Astrocyte of the spinal cord (primary cell): ENCODE results near the gene TMEM240.

Source experiments
- DNase-seq: peaks from one replicate; pipeline ENCODE4 v3.0.0; 2011; ENCODE audit warnings: low read depth, low spot score
- H3K4me3 ChIP-seq: 2 replicates; pipeline ENCODE4 v1.5.1; 2011; ENCODE audit warnings: low read depth, mild to moderate bottlenecking, low read length, moderate library complexity
- in situ Hi-C: cut with HindIII; loops from 2 replicates; pipeline ENCODE4 v1.10.0; 2017; ENCODE audit warnings: low sequenced_read_pairs
- TF ChIP-seq, protein P1 (sequence below): IDR thresholded peaks from 2 replicates; pipeline ENCODE4 v1.5.1; 2012; ENCODE audit warnings: low read depth, mild to moderate bottlenecking, low read length, inconsistent platforms

The TMEM240 gene

DNA sequence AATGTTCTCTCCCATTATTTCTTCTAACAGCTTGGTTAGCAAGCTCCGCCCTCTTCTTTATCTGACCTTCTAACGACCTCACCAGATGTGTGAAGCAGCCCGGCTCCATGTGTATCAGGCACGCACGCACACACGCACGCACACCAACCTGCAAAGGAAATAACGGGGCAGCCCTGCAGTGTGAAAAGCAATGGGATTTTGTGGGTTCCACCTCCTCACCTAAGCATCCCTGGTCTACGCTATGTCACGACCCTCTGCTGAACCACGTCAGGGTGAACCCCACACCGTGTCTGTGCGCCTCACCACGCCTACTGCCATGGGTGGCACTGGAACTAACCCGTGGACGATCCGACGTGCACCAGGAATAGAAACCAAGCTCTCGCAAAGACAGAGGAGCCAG is 23.8 kb upstream of the TMEM240 start:
- no peak overlapping the region for H3K4me3 ChIP-seq
- TF ChIP-seq, protein P1, sequence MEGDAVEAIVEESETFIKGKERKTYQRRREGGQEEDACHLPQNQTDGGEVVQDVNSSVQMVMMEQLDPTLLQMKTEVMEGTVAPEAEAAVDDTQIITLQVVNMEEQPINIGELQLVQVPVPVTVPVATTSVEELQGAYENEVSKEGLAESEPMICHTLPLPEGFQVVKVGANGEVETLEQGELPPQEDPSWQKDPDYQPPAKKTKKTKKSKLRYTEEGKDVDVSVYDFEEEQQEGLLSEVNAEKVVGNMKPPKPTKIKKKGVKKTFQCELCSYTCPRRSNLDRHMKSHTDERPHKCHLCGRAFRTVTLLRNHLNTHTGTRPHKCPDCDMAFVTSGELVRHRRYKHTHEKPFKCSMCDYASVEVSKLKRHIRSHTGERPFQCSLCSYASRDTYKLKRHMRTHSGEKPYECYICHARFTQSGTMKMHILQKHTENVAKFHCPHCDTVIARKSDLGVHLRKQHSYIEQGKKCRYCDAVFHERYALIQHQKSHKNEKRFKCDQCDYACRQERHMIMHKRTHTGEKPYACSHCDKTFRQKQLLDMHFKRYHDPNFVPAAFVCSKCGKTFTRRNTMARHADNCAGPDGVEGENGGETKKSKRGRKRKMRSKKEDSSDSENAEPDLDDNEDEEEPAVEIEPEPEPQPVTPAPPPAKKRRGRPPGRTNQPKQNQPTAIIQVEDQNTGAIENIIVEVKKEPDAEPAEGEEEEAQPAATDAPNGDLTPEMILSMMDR, result no peak
- DNase-seq, result no peak
- in situ Hi-C loops, result no loop called here

DNA sequence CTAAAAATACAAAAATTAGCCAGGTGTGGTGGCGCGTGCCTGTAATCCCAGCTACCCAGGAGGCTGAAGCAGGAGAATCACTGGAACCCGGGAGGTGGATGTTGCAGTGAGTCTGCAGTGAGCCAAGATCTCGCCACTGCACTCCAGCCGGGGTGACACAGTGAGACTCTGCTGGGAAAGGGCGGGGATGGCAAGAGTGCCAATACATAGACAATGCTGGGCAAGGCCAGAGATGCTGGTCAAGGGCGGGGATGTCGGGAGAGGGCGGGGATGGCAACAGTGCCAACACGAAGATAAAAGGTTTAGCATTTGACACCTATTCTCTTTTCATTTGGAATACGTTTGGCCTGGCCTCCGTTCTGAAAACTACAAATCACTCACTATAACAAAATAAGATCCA is 23.3 kb upstream of the TMEM240 start:
- TF ChIP-seq, protein P1, result no peak
- in situ Hi-C loops, result no loop called here
- no peak overlapping the region for H3K4me3 ChIP-seq
- no peak for DNase-seq

DNA sequence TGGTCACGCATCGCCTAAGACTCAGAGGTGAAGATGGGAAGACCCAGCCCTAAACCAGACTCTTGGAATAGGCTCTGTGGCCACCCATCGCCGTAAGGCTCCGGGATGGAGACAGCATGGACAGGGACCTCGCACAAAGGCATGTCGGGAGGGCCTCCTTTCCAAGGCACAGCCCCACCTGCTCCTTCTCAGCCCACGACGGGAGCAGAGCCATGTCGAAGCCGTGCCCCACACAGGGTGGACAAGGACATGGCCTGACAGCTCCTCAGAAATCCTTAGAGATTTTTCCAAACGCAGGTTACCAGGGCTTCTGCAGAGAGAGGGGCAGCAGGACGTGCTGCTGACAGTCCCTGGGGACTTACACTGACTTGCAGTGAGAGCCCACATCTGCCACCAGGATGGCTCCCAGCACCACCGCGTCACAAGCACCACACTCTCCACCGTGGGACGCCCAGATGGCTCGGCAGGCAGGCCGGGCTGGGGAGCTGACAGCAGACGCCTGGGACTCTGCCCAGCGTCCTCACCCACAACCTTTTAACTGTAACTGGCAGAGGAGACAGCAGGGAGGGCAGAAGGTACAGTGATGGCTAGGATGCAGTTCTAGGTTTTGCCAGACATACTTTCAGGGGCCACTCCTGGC is 22.3 kb upstream of the TMEM240 start:
- no peak overlapping the region for H3K4me3 ChIP-seq
- DNase-seq, result no peak
- in situ Hi-C loops, result no loop called here
- TF ChIP-seq, protein P1, result no peak

DNA sequence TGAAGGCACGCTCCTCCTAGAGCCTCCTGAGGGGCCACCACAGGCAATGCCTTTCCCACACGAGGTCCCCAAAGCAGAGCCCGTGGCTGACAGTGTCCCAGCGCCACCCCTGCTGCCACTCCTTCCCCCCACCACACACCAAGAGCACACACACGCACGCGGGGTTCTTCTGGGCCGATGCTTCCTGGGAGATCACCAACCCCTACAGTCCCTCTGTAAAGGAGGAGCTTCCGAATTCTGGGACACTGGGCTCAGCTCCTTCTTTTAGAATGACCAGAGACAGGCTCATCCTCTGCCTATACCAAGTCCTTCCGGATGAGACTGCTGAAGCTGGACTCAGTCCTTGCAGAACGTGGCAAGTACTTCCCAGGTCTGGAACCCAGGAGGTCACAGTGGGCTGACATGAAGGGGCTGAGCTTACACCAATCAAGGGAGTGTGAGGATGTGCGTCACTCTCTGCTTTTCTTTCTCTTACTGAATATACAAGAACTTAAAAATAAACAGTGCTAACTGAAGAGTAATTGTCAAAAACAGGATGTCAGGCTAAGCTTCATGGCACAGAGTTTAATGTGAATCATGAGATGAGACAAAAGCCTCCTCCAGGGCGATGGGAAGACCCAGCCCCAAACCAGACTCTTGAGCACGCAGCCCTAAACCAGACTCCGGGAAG is 21.5 kb upstream of the TMEM240 start:
- no peak for DNase-seq
- TF ChIP-seq, protein P1, result no peak
- H3K4me3 ChIP-seq, result no peak overlapping the region
- in situ Hi-C loops, result no loop called here

DNA sequence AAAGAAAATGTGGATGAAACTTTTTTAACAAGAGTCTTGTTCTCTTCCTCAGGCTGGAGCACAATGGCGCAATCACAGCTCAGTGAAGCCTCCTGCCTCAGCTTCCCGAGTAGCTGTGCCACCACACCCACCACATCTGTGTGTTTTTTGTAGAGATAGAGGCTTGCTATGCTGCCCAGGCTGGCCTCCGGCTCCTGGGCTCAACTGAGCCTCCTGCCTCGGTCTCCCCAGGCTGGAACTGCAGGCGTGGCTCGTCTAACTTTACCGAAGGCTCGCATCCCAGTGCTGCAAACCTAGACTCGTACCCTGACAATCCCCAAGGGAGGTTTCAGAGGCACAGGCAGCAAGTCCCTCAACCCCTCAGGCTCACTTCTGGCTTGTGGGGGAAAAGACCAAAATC is 19.8 kb upstream of the TMEM240 start:
- TF ChIP-seq, protein P1, result no peak
- no peak for DNase-seq
- no peak overlapping the region for H3K4me3 ChIP-seq
- in situ Hi-C loops, result no loop called here

DNA sequence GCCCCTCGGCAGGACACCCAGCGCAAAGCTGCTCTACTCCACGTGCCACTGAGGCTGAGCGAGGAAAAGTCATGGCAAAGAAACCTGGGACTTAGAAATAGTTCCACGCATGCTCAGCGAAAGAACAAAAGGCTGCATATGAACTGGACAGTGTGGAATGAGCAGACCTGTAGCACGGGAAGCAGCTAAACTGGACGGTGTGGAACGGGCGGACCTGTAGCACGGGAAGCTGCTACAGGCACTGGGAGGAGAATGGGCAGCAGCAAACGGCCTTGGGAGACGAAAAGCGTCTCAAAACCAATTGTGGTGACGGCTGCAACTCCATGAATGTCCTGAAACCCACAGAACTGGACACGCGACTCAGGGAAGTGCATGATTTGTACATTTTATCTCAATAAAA is 18.6 kb upstream of the TMEM240 start:
- in situ Hi-C loops, result no loop called here
- no peak for DNase-seq
- TF ChIP-seq, protein P1, result no peak
- no peak overlapping the region for H3K4me3 ChIP-seq
